ENCODE measurements around the gene CADM2. TPM values are rescaled to one million over a fixed set of nuclear protein-coding genes. Genes with fewer than 3 reads are reported as not detected.

CADM2 gene
- total RNA-seq, 1 donor from 2014 or later = not detected

- no peak overlapping the region for H3K27ac Mint-ChIP-seq
- no peaks in the 10 kb centered on the region for H3K27me3 Mint-ChIP-seq
- H3K4me3 Mint-ChIP-seq = no peak overlapping the region
- no peaks in the 10 kb centered on the region for H3K9me3 Mint-ChIP-seq
- H3K4me1 Mint-ChIP-seq = no peaks in the 10 kb centered on the region
- no peaks in the 10 kb centered on the region for H3K36me3 Mint-ChIP-seq (ENCODE audit: low read depth)
- DNase-seq = no peak
- intact Hi-C loops (cut with micrococcal nuclease) = no loop called here
These were observed 345.7 kb downstream of the CADM2 start for GRCh38 chr3:85304360-85304964.

- Mint-ChIP-seq H3K4me1 (no peaks in the 10 kb centered on the region), H3K27ac (no peak overlapping the region), H3K36me3 (ENCODE audit: low read depth) (no peaks in the 10 kb centered on the region), H3K9me3 (no peaks in the 10 kb centered on the region), H3K27me3 (no peaks in the 10 kb centered on the region), H3K4me3 (no peak overlapping the region)
- intact Hi-C loops (cut with micrococcal nuclease) = no loop called here
- no peak for DNase-seq
These were observed 353.5 kb downstream of the CADM2 start for GRCh38 chr3:85312331-85312730.

GRCh38 chr3:85313380-85313779 lies 354.6 kb downstream of the CADM2 start:
- no peaks in the 10 kb centered on the region for H3K27me3 Mint-ChIP-seq
- no peak overlapping the region for H3K27ac Mint-ChIP-seq
- H3K36me3 Mint-ChIP-seq (ENCODE audit: low read depth) = no peaks in the 10 kb centered on the region
- no peaks in the 10 kb centered on the region for H3K4me1 Mint-ChIP-seq
- no peak overlapping the region for H3K4me3 Mint-ChIP-seq
- DNase-seq = no peak
- intact Hi-C loops (cut with micrococcal nuclease) = no loop called here
- no peaks in the 10 kb centered on the region for H3K9me3 Mint-ChIP-seq

GRCh38 chr3:85316252-85316651 lies 357.5 kb downstream of the CADM2 start:
- Mint-ChIP-seq H3K9me3 (no peaks in the 10 kb centered on the region), H3K4me1 (no peaks in the 10 kb centered on the region), H3K36me3 (ENCODE audit: low read depth) (no peaks in the 10 kb centered on the region), H3K27ac (no peak overlapping the region), H3K4me3 (no peak overlapping the region), H3K27me3 (no peaks in the 10 kb centered on the region)
- intact Hi-C loops (cut with micrococcal nuclease) = no loop called here
- no peak for DNase-seq

GRCh38 chr3:85321892-85322291 lies 363.1 kb downstream of the CADM2 start:
- Mint-ChIP-seq H3K4me1 (no peaks in the 10 kb centered on the region), H3K27ac (no peak overlapping the region), H3K4me3 (no peak overlapping the region), H3K27me3 (no peaks in the 10 kb centered on the region), H3K36me3 (ENCODE audit: low read depth) (no peaks in the 10 kb centered on the region), H3K9me3 (no peaks in the 10 kb centered on the region)
- no peak for DNase-seq
- intact Hi-C loops (cut with micrococcal nuclease) = no loop called here

- no peak for DNase-seq
- Mint-ChIP-seq H3K9me3 (peaks cover under 1% of the 10 kb centered on the region), H3K36me3 (ENCODE audit: low read depth) (no peaks in the 10 kb centered on the region), H3K4me1 (no peaks in the 10 kb centered on the region), H3K27me3 (no peaks in the 10 kb centered on the region), H3K4me3 (no peak overlapping the region), H3K27ac (no peak overlapping the region)
- intact Hi-C loops (cut with micrococcal nuclease) = no loop called here
These were observed 371.3 kb downstream of the CADM2 start for GRCh38 chr3:85330071-85330470.

- H3K4me1 Mint-ChIP-seq = no peaks in the 10 kb centered on the region
- H3K27me3 Mint-ChIP-seq = no peaks in the 10 kb centered on the region
- peaks cover 2% of the 10 kb centered on the region for H3K9me3 Mint-ChIP-seq
- no peak overlapping the region for H3K4me3 Mint-ChIP-seq
- no peak overlapping the region for H3K27ac Mint-ChIP-seq
- intact Hi-C loops (cut with micrococcal nuclease) = no loop called here
- no peak for DNase-seq
- H3K36me3 Mint-ChIP-seq (ENCODE audit: low read depth) = no peaks in the 10 kb centered on the region
These were observed 379.1 kb downstream of the CADM2 start for GRCh38 chr3:85337895-85338294.

- H3K4me1 Mint-ChIP-seq = no peaks in the 10 kb centered on the region
- H3K27ac Mint-ChIP-seq = no peak overlapping the region
- H3K9me3 Mint-ChIP-seq = no peaks in the 10 kb centered on the region
- no peaks in the 10 kb centered on the region for H3K36me3 Mint-ChIP-seq (ENCODE audit: low read depth)
- no peak for DNase-seq
- no peak overlapping the region for H3K4me3 Mint-ChIP-seq
- intact Hi-C loops (cut with micrococcal nuclease) = no loop called here
- no peaks in the 10 kb centered on the region for H3K27me3 Mint-ChIP-seq
These were observed 384.1 kb downstream of the CADM2 start for GRCh38 chr3:85342915-85343314.

GRCh38 chr3:85355572-85355971 lies 396.8 kb downstream of the CADM2 start:
- no peak for DNase-seq
- Mint-ChIP-seq H3K36me3 (ENCODE audit: low read depth) (no peaks in the 10 kb centered on the region), H3K4me3 (no peak overlapping the region), H3K27me3 (no peaks in the 10 kb centered on the region), H3K4me1 (no peaks in the 10 kb centered on the region), H3K9me3 (no peaks in the 10 kb centered on the region), H3K27ac (no peak overlapping the region)
- intact Hi-C loops (cut with micrococcal nuclease) = no loop called here

GRCh38 chr3:85360742-85361387 lies 402.1 kb downstream of the CADM2 start:
- intact Hi-C loops (cut with micrococcal nuclease) = loop anchor here (5.0 kb wide), 1 partner anchor 814 kb away; no protein-coding TSS in a partner anchor
- Mint-ChIP-seq H3K9me3 (no peaks in the 10 kb centered on the region), H3K27ac (no peak overlapping the region), H3K27me3 (no peaks in the 10 kb centered on the region), H3K4me3 (no peak overlapping the region), H3K36me3 (ENCODE audit: low read depth) (no peaks in the 10 kb centered on the region), H3K4me1 (no peaks in the 10 kb centered on the region)
- no peak for DNase-seq

- Mint-ChIP-seq H3K27ac (no peak overlapping the region), H3K4me3 (no peak overlapping the region), H3K9me3 (no peaks in the 10 kb centered on the region), H3K36me3 (ENCODE audit: low read depth) (no peaks in the 10 kb centered on the region), H3K4me1 (no peaks in the 10 kb centered on the region), H3K27me3 (no peaks in the 10 kb centered on the region)
- intact Hi-C loops (cut with micrococcal nuclease) = loop anchor here (5.0 kb wide), 1 partner anchor 817 kb away; no protein-coding TSS in a partner anchor
- DNase-seq = no peak
These were observed 405.6 kb downstream of the CADM2 start for GRCh38 chr3:85364296-85364909.

- Mint-ChIP-seq H3K27me3 (no peaks in the 10 kb centered on the region), H3K9me3 (no peaks in the 10 kb centered on the region), H3K4me1 (no peaks in the 10 kb centered on the region), H3K27ac (no peak overlapping the region), H3K4me3 (no peak overlapping the region), H3K36me3 (ENCODE audit: low read depth) (no peaks in the 10 kb centered on the region)
- DNase-seq = no peak
- intact Hi-C loops (cut with micrococcal nuclease) = no loop called here
These were observed 411.6 kb downstream of the CADM2 start for GRCh38 chr3:85370341-85370740.

- Mint-ChIP-seq H3K9me3 (no peaks in the 10 kb centered on the region), H3K4me3 (no peak overlapping the region), H3K27me3 (no peaks in the 10 kb centered on the region), H3K36me3 (ENCODE audit: low read depth) (no peaks in the 10 kb centered on the region), H3K27ac (no peak overlapping the region), H3K4me1 (no peaks in the 10 kb centered on the region)
- no peak for DNase-seq
- intact Hi-C loops (cut with micrococcal nuclease) = no loop called here
These were observed 417.3 kb downstream of the CADM2 start for GRCh38 chr3:85376131-85376530.

GRCh38 chr3:85377115-85377514 lies 418.3 kb downstream of the CADM2 start:
- intact Hi-C loops (cut with micrococcal nuclease) = no loop called here
- no peaks in the 10 kb centered on the region for H3K9me3 Mint-ChIP-seq
- no peaks in the 10 kb centered on the region for H3K4me1 Mint-ChIP-seq
- H3K27me3 Mint-ChIP-seq = no peaks in the 10 kb centered on the region
- H3K27ac Mint-ChIP-seq = no peak overlapping the region
- DNase-seq = no peak
- H3K4me3 Mint-ChIP-seq = no peak overlapping the region
- H3K36me3 Mint-ChIP-seq (ENCODE audit: low read depth) = no peaks in the 10 kb centered on the region
